NCI-H2196 (cell line): ENCODE data around the gene GABRG3.
A peak's percentile ranks its signal among the peaks of the same experiment; 100 is the strongest.
"Not testable (repeated sequence)": the region's sequence is repeated elsewhere in the genome, so short reads cannot be mapped to it uniquely, and the experiment has no call there.

ENCODE experiments used
- DNase-seq: peaks from one replicate; lab custom pipeline; 2025; ENCODE audit not compliant: unreplicated experiment; lab: John Stamatoyannopoulos, UW

GABRG3 gene

DNA sequence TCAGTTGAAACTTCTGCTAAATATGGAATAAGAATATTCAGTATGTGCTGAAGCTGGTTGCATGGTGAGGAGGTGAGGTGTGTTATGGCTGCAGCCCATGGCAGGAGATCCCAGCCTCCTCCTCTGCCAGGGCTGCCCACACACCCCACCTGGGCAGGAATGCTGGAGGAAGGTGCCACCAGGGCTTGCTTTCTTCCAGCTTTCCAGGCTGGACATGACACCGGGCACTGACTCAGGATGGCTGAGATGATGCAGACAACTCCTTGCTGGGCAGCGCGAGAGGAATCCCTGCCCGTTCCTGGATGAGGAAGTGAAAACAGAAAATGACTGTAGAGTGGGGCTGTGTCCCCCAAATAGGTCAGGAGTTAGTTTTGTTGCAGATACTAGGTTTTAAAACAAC, 14.1 kb downstream of the GABRG3 start:
- DNase-seq = no peak

GRCh38 chr15:26996250-26996649, 25.3 kb downstream of the GABRG3 start:
- no peak for DNase-seq

DNA sequence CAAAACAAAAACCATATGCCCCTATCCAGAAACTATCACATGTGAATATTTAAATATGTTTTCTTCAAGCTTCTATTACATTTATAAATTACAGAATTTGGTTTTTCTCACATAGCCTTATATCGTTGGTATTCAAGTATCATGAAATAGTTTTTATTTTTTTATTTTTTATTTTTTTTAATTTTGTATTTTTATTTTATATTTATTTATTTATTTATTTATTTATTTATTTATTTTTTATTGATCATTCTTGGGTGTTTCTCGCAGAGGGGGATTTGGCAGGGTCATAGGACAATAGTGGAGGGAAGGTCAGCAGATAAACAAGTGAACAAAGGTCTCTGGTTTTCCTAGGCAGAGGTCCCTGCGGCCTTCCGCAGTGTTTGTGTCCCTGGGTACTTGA, 32.0 kb downstream of the GABRG3 start:
- not testable (repeated sequence) for DNase-seq

GRCh38 chr15:27004226-27004625, 33.2 kb downstream of the GABRG3 start:
- not testable (repeated sequence) for DNase-seq

GRCh38 chr15:27017168-27017809, 46.3 kb downstream of the GABRG3 start:
- peak; percentile 24 for DNase-seq

DNA sequence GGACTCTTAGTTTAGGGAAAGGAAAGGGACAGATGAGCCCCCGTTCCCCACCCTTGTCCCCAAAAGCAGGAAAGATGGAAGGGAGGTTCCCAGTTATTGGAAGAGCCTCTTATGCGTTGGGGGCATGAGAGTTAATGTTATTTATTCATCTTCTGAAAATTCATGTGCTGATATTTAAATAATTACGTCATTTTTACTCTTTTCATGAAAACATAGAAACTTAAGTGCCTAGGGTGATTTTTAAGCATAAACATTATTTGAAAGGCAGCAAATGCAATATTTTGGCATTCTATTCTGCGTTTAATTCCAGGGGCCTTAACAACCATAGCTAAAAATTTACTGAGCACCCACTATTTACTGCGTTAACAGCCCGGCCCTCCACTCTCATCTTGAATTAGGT, 48.7 kb downstream of the GABRG3 start:
- DNase-seq = no peak

GRCh38 chr15:27025481-27025966, 54.5 kb downstream of the GABRG3 start:
- DNase-seq = no peak

DNA sequence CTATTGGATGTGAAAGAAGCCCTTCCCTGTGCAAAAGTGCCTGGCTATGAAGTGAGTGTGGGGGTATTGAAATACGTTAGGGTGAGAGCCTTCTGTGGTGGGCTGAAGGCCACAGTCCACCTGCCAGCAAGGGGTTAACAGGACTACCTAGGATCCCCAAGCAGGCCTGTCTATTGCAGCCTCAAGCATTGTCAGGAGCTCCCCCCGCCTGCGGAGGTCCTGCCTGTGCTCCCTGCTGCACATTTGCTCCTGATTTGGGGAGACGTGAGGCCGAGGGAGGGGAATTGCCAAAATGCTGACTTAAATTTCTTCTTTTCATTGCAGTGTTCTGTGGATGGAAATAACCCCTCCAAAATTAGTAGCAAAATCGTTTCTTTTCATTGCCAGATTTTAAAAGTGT, 56.2 kb downstream of the GABRG3 start:
- no peak for DNase-seq

DNA sequence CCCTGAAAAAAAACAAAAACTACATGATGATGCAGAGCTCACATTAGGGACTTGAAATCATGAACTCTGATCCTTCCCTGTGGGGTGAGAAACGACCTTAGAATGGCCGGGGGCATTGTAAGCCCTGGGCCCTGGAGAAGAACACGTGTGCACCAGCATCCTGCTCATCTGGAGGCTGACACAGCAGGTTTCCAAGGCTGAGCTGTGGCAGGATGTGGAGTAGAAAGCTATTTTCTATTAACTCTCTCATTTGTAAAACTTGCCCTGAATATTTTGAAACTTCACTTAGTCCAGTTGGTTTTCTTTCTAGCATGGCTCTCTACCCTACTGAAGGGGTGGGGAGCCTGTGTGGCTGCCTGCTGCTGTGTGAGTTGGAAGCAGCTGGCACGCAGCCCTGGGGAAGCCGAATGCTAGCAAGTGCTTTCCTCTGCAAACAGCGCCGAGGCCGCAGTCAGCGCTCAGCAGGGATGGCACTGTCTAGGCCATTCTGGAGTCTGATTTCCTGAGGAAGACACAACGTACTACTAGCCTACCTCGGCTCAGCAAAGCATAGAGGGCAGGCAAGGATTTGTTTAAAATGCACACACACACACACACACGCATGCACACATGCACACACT, 58.0 kb downstream of the GABRG3 start:
- peak; percentile 18 for DNase-seq

DNA sequence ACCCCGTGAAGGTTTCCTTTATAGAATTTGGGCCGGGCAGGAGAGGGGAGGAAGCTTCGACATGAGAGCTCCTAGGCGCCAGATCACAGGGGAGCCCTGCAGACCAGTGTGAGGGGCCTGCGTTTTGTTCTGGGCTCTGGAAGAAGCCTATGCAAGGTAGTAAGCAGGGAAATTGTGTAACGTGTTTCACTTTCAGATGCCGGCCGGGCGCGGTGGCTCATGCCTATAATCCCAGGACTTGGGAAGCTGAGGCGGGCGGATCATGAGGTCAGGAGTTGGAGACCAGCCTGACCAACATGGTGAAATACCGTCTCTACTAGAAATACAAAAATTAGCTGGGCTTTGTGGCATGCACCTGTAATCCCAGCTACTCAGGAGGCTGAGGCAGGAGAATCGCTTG, 65.2 kb downstream of the GABRG3 start:
- DNase-seq = no peak

DNA sequence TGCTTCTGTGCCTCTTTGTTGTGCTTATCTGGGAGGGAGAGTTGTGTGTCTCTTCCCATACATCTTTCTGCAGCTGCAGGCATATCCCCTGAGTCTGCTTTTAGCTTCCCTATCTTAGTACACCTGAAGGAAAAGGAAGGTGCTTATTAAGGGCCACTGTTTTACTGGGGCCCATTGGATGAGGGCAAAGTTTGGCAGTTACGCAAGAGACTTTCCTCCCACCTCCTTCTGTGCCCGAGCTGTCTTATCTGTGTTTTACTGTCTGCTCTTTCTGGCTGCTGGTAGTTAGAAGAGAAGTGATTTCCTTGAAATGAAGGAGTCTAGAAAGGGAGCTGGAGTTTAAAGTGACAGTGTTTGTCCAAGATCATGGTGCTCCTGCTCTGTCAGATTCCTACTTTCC, 66.5 kb downstream of the GABRG3 start:
- no peak for DNase-seq

GRCh38 chr15:27039152-27039551, 68.2 kb downstream of the GABRG3 start:
- DNase-seq = no peak

DNA sequence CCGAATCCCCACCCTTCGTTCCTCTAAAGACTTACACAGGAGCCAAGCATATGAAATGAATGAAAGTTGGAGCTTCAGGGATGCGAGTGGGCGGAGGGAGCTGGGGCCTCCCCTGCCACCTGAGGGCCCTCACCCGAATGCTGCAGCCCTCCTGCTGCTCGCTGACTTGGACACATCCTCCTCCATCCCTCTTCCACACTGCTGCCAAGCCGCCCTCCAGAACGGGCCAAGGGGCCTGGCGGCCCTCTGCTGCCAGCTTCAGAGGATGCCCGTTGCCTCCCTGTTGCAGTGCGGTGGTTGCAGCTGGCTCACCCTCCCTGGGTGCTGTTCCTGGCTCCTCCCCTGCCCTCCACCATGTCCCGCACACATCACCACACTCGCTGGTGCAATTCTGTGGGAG, 71.2 kb downstream of the GABRG3 start:
- no peak for DNase-seq

- no peak for DNase-seq
Measured at GRCh38 chr15:27042646-27043045, 71.7 kb downstream of the GABRG3 start.

DNA sequence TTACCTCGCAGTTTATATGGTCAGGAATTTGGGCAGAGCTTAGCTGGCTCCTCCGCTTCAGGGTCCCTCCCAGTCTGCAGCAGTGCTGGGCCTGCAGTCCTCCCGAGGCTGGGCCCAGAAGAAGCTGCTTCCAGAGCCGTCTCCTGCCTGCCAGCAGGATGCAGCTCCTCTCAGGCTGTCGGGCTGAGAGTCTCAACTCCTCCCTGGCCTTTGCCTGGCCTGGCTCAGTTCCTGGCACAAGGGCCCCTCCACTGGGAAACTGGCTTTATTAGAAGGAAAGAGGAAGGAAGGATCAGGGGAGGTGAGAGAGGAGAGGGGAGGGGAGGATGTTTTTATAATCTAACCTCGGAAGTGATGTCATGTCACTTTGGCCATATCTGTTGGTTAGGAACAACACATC, 72.8 kb downstream of the GABRG3 start:
- DNase-seq = no peak

GRCh38 chr15:27045796-27046195, 74.8 kb downstream of the GABRG3 start:
- DNase-seq = no peak

DNA sequence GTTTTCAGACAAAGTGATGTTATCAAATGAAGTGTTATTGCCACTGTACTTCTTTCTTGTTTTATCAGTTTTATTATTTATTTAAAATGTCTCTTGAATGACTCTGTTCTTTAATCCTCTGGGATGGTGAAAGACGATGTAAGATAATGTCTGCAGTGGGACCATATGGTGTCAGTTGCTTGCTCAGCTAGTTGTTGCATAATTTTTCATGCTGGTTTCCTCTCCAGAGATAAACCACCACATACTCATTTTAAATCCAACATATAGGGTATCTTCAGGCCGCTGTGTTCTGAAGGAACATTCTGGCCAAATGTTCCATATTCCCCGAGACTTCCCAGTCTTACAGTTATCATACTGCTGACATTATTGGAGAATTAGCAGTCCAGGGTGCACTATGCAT, 75.9 kb downstream of the GABRG3 start:
- DNase-seq = no peak

- DNase-seq = no peak
Measured at GRCh38 chr15:27050163-27050562, 79.2 kb downstream of the GABRG3 start.

DNA sequence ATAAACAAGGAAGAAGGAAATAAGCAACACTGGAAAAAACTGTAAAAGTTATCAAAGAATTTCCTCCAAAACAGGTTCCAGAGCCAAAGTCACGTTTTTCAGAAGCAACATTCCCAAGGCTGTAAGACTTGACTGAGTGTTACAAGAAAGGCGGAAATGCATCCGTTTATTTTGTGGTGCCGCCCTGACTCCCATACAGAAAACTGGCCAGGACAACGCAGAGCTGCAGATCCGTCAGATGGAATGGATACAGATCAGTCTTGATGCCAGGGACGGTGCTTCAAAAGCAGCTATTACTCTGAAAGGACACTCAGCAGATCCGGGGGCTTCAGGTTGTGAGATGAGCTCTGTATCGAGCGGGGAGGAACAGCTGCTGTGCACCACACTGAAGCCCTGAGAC, 83.4 kb downstream of the GABRG3 start:
- DNase-seq = no peak

- DNase-seq = no peak
Measured at GRCh38 chr15:27057904-27058645, 87.1 kb downstream of the GABRG3 start.

GRCh38 chr15:27058939-27059338, 88.0 kb downstream of the GABRG3 start:
- DNase-seq = no peak

DNA sequence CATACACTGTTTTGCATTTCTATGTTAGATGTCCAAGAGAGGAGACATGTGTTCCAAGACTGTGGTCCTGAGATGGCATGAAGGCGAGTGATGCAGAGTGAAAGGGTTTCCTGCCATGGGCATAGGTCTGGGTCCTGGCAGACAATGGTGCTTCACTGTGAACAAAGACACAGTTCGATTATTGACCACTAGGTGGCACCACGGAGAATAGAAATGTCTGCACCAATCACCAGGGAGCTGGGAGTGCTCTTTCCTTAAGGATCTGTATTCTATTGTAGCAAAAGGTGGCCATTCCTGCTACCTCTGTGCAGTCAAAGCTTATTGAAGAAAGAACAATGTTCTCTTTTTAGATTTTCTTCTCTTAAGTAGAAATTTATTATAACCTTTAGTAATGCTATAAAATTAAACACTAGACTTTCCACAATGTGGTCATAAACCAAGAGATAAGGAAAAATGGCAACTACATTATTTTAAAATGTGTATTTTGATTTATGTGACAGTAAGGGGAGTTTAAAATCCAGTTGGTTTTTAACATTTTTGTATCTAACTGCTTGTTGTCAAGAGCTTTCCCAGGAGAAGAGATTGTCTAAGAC, 88.7 kb downstream of the GABRG3 start:
- peak; percentile 31 for DNase-seq
